Transverse colon (tissue), 4 donors: ENCODE data around the gene CCL27. TPM values are rescaled to one million over a fixed set of nuclear protein-coding genes. Genes with fewer than 3 reads are reported as not detected.

Experiments
- DNase-seq: peaks from one replicate; pipeline ENCODE4 v3.0.0-alpha.2; 2019
- H3K27ac ChIP-seq, 4 donors: fragments of 200-600 bp; sonication (generic); 2 replicates each; pipeline ENCODE4 v1.5.1; 2016 to 2018; ENCODE audit warnings: inconsistent platforms in 4 of 4
- H3K27me3 ChIP-seq: fragments of 200-600 bp; sonication (generic); 2 replicates; pipeline ENCODE4 v1.5.1; 2017; ENCODE audit warnings: inconsistent platforms
- H3K36me3 ChIP-seq, 4 donors: fragments of 200-600 bp; sonication (generic); 2 replicates each; pipeline ENCODE4 v1.5.1; 2017 to 2019; ENCODE audit warnings: inconsistent platforms in 4 of 4
- H3K4me1 ChIP-seq, 4 donors: fragments of 200-600 bp; sonication (generic); 2 replicates each; pipeline ENCODE4 v1.5.1; 2017 to 2020; ENCODE audit warnings: inconsistent platforms in 4 of 4
- H3K4me3 ChIP-seq, 4 donors: fragments of 200-600 bp; sonication (generic); 1 replicate in 1 of 4; 2 replicates in 3 of 4; pipeline versions ENCODE4 v1.5.1 to v1.6.1; 2017 to 2019; ENCODE audit warnings: inconsistent platforms in 4 of 4
- H3K9me3 ChIP-seq, 2 donors: fragments of 200-600 bp; sonication (generic); 2 replicates each; pipeline ENCODE4 v1.5.1; 2017 to 2019; ENCODE audit warnings: inconsistent platforms in 2 of 2
- CTCF ChIP-seq, 5 experiments: fragments of 200-600 bp in 3 of 5; fragments of 450-650 bp in 2 of 5; sonication (generic) in 3 of 5; IDR thresholded peaks; 1 replicate in 2 of 5; 2 replicates in 3 of 5; pipeline ENCODE4 v1.5.1; 2016 to 2017; ENCODE audit warnings: antibody characterized with exemption in 5 of 5, inconsistent platforms in 3 of 5, mild to moderate bottlenecking in 2 of 5, moderate library complexity in 1 of 5
- EP300 ChIP-seq: sonication (generic); formaldehyde crosslinking; IDR thresholded peaks from one replicate; pipeline ENCODE4 v1.6.1; 2017; ENCODE audit warnings: antibody characterized with exemption, low read depth
- POLR2A ChIP-seq: fragments of 450-650 bp; IDR thresholded peaks from one replicate; pipeline ENCODE4 v1.6.1; 2016; ENCODE audit warnings: antibody characterized with exemption, mild to moderate bottlenecking, moderate library complexity
- POLR2AphosphoS5 ChIP-seq, 3 donors: sonication (generic); formaldehyde crosslinking; IDR thresholded peaks; one replicate each; pipeline ENCODE4 v1.6.1; 2016; ENCODE audit warnings: antibody characterized with exemption in 3 of 3
- WGBS, 2 donors: methylation state at CpG; one replicate each; pipeline ENCODE4 v1.1.5; 2018; ENCODE audit warnings: low coverage in 1 of 2; 5-methylcytosine and 5-hydroxymethylcytosine counted together
- in situ Hi-C, 4 donors: fragments of 200-750 bp; cut with MboI; loops; one replicate each; pipeline versions ENCODE4 v1.15.0 to v1.15.1; 2017; ENCODE audit warnings: low sequenced_read_pairs in 3 of 4, low pct_ligation_motif_present in 1 of 4, low pct_unique_long_range_greater_than_20kb in 1 of 4
- intact Hi-C: fragments of 100-400 bp; cut with DNase I; formaldehyde crosslinking; loops from one replicate; pipeline ENCODE4 v1.15.1; 2023; ENCODE audit warnings: low total_unique reads
- total RNA-seq, 4 donors: library from RNA; depleted of rRNA; stranded (reverse); fragments of >200 nt; gene quantifications; one replicate each; pipeline ENCODE4 v1.1.0, GENCODE V29; 2016

Gene CCL27
- total RNA-seq, 4 donors from 2014 or later: not detected

- in situ Hi-C loops (no loop called here), intact Hi-C loops (no loop called here)
- 71 to 80% methylated on average over 1 to 2 of the region's 2 CpGs for WGBS, 2 donors
- Histone ChIP-seq H3K4me3 (no peak overlapping the region), H3K27ac (no peak overlapping the region), H3K9me3 (no peaks in the 10 kb centered on the region), H3K36me3 (no peaks in the 10 kb centered on the region), H3K4me1 (peaks cover 0 to 12% (median 0%) of the 10 kb centered on the region in 4 donors), H3K27me3 (no peaks in the 10 kb centered on the region)
- DNase-seq: no peak
- TF ChIP-seq CTCF (IDR thresholded peaks at IDR 0.05) (no peak), POLR2A (no peak), EP300 (no peak), POLR2AphosphoS5 (IDR thresholded peaks at IDR 0.05) (no peak)
Measured at GRCh38 chr9:34707130-34707529, 44.7 kb upstream of the CCL27 start.

GRCh38 chr9:34701769-34702736 lies 39.6 kb upstream of the CCL27 start:
- 2 to 9% methylated on average over 7 to 29 of the region's 30 CpGs for WGBS, 2 donors
- peak; percentile 91 for DNase-seq
- intact Hi-C loops (no loop called here), in situ Hi-C loops (no loop called here)
- H3K27me3 ChIP-seq: peaks cover 8% of the 10 kb centered on the region
- peaks cover 3 to 22% (median 4%) of the 10 kb centered on the region in 4 donors for H3K4me1 ChIP-seq
- H3K4me3 ChIP-seq: peak overlapping the region; percentile 45 to 71 (median 64)
- H3K36me3 ChIP-seq: no peaks in the 10 kb centered on the region
- peak overlapping the region; percentile 68 to 84 (median 76) for H3K27ac ChIP-seq
- H3K9me3 ChIP-seq: no peaks in the 10 kb centered on the region
- peak; percentile 95 to 99 (median 98) for TF ChIP-seq CTCF (IDR thresholded peaks at IDR 0.05)
- TF ChIP-seq EP300: no peak
- TF ChIP-seq POLR2AphosphoS5 (IDR thresholded peaks at IDR 0.05): peak in 2 of 3 donors; percentile 22 to 61
- TF ChIP-seq POLR2A: no peak

- Histone ChIP-seq H3K36me3 (no peaks in the 10 kb centered on the region), H3K9me3 (no peaks in the 10 kb centered on the region), H3K4me3 (peak overlapping the region; percentile 45 to 71 (median 64)), H3K27me3 (peaks cover 8% of the 10 kb centered on the region), H3K27ac (peak overlapping the region; percentile 68 to 84 (median 76)), H3K4me1 (peaks cover 3 to 22% (median 4%) of the 10 kb centered on the region in 4 donors)
- TF ChIP-seq POLR2A: no peak
- peak; percentile 75 to 96 (median 94) for TF ChIP-seq CTCF (IDR thresholded peaks at IDR 0.05)
- peak in 1 of 3 donors; percentile 6 for TF ChIP-seq POLR2AphosphoS5 (IDR thresholded peaks at IDR 0.05)
- in situ Hi-C loops (no loop called here), intact Hi-C loops (no loop called here)
- DNase-seq: peak; percentile 79
- 13% methylated on average over 43 of the region's 52 CpGs; no CpG with 5 or more reads in 1 of the 2 donors for WGBS, 2 donors
Measured at GRCh38 chr9:34701023-34701768, 38.7 kb upstream of the CCL27 start.

- no peak for DNase-seq
- intact Hi-C loops (no loop called here), in situ Hi-C loops (no loop called here)
- TF ChIP-seq CTCF (IDR thresholded peaks at IDR 0.05) (no peak), POLR2AphosphoS5 (IDR thresholded peaks at IDR 0.05) (no peak), POLR2A (no peak), EP300 (no peak)
- Histone ChIP-seq H3K4me1 (no peaks in the 10 kb centered on the region), H3K4me3 (no peak overlapping the region), H3K9me3 (no peaks in the 10 kb centered on the region), H3K27ac (no peak overlapping the region), H3K36me3 (no peaks in the 10 kb centered on the region), H3K27me3 (no peaks in the 10 kb centered on the region)
Measured at GRCh38 chr9:34694811-34695210, 32.4 kb upstream of the CCL27 start.
